GM12801 (cell line): Measurements from ENCODE around the gene RLN3.

Experiments used
- TF ChIP-seq, protein P1 (sequence below): IDR thresholded peaks from one replicate; pipeline ENCODE4 v1.5.1; 2011; ENCODE audit warnings: control low read depth; ENCODE audit not compliant: insufficient read length; ENCODE audit errors: extremely low read depth

The RLN3 gene

DNA sequence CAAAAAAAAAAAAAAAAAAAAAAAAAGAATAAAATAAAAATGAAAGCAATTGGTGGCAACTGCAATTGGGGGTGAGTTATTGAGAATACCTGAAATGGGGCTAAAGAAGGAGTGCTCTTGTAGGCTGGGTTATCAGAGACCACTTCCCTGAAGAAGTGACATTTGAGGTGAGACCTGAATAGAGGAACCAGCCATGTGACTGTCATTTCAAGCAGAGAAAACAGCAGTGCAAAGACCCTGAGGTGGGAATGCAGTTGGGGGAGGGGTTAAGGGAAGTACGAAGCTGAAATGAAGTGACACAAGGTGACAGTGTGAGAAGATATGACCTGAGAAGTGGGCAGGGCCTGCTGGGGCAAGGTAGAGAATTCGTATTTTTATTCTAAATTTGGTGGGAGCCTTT is 38.2 kb downstream of the RLN3 start:
- TF ChIP-seq, protein P1, sequence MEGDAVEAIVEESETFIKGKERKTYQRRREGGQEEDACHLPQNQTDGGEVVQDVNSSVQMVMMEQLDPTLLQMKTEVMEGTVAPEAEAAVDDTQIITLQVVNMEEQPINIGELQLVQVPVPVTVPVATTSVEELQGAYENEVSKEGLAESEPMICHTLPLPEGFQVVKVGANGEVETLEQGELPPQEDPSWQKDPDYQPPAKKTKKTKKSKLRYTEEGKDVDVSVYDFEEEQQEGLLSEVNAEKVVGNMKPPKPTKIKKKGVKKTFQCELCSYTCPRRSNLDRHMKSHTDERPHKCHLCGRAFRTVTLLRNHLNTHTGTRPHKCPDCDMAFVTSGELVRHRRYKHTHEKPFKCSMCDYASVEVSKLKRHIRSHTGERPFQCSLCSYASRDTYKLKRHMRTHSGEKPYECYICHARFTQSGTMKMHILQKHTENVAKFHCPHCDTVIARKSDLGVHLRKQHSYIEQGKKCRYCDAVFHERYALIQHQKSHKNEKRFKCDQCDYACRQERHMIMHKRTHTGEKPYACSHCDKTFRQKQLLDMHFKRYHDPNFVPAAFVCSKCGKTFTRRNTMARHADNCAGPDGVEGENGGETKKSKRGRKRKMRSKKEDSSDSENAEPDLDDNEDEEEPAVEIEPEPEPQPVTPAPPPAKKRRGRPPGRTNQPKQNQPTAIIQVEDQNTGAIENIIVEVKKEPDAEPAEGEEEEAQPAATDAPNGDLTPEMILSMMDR: no peak

- TF ChIP-seq, protein P1: no peak
Measured at GRCh38 chr19:14070268-14071050, 42.5 kb downstream of the RLN3 start.

DNA sequence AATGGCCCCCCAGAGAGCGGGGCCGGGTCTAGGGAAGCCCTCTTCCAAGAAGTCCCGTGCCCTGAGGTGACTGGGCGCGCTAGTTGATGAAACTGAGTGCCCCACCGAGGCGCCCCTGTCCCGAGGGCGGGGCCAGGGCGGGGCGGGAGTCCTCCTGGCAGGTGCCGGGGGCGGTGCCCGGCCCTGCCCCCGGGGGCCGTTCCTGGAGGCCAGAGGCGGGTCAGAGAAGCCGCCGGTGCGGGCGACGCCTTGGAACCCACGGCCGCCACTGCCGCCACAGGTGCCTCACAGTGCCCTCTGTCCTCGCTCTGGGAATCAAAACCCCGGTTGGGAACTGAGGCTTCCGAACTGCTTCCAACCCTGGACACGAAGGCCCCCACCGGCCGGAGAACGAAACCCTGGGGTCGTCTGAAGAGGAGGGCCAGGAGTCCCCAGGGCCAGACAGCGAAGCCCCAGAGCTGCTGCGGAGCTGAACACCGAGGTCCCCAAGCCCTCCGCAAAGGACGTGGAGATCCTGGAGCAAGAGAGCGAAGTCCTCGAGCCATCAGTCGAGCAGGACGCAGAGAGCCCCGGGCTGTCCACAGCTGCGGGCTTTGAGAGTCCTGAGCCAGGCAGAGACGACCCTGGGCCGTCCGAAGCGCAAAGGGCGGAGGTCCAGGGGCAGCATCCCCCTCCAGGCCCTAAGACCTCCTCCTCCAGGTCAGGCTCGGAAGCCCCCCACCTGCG is 44.8 kb downstream of the RLN3 start, which contains the start of gene MISP3:
MISP3 (plus strand) TSS at position 252 of the 726 bp plus-strand sequence. CDS start 524 bp downstream, outside the sequence.
- TF ChIP-seq, protein P1: no peak

DNA sequence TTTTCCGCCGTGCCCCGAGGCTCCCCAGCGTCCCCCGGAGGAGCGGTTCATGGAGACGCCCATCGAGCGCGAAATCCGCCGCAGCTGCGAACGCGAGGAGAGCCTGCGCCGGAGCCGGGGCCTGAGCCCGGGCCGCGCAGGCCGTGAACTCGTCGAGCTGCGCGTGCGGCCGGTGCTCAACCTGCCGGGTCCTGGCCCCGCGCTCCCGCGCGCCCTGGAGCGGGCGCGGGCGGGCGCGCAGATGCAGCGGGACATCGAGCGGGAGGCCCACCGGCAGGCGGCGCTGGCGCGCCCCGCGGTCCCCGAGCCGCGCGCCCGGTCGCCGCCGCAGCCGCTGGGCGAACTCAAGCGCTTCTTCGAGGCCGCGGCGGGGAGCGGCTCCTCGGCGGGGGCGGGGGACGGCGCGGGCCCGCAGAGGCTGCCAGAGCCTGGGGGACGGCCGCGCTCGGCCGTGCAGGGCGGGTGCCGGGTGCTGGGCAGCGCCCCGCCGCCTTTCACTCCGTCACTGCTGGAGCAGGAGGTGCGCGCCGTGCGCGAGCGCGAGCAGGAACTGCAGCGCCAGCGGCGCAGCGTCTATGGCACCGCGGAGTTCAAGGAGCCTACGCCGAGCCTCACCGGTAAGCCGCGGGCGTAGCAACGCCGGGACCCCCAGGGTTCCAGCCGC is 45.4 kb downstream of the RLN3 start:
- TF ChIP-seq, protein P1: no peak

DNA sequence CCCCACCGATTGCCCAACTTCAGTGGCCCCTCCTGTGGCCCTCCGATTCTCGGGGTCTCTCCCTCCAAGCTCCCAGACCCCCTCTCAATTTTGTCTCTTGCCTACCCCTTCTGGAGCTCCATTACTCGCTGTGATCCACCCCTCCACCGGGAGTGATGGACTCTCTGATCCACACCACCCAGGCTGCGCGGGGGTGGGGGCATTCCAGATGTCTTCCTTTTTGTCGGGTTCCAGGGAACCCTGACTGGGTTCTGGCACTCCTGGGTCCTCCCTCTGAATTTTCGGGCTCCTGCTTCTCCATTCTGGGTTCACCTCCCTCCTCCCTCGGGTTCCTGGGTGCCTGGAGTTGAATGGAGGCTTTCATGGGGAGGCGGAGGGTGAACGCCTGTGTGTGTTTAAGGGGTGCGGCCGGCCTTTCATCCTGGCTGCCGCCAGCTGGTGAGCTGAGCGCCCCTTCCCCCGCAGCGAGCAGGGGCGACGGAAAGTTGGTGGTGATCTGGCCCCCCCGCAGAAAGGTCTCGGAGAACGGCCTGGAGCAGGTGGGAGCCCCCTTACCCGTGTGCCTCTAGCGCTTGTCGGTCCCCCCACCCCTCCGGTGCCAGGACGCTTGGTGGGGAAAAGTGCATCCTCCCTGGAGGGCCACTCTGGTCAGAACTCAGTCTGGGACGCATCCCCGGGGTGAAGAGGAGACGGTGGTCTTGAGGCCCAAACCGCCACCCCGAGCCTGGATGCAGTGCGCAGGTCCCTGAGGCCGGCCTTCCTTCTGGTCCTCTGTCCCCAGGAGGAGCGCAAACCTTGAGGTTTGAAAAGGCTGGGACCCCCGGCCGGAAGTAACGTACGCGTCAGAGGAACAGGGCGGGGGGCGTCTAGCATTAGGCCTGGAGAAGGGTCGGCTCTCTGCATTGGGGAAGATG is 46.2 kb downstream of the RLN3 start:
- TF ChIP-seq, protein P1: no peak

GRCh38 chr19:14078411-14078810 is 50.5 kb downstream of the RLN3 start:
- TF ChIP-seq, protein P1: no peak
